ENCODE data around the gene RNF41.
A peak's percentile ranks its signal among the peaks of the same experiment; 100 is the strongest.
"Not testable (repeated sequence)": the region's sequence is repeated elsewhere in the genome, so short reads cannot be mapped to it uniquely, and the experiment has no call there.

The RNF41 gene

DNA sequence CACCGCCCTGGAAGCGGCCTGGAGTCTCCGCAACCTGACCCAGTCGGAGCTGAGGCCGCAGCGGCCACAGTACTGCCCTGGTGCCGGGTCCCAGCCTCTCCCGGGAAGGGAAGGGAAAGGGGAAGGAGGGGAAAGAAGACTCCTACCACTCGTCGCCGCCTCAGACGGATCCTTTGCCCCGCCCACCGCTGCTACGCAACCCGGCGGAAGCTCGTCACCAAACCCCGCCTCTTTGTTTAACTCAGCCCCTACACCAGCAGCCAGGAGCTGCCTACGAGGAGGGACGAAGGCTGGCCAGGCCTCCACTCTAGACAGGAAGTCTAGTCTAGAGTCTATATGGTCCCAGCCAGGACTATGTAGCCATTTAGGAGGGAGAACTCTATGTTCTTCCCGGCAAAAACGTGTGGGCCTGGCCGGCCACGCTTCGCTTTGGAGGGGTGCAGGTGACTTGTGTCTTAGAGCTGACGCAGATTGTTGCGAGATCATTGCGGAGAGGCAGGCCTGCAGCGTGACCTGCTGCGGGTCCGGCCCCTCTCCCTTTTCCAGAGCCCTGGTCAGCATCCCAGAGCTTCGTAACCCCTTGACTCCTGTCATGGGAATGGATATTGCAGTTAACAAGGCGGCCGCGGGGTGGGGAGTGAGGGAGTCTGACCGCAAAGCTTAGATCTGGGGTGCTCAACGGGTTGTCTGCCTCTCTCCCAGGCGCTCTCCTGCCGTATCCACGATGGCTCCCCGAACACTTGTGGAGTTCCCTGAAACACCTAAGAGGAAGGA, at the start of gene RNF41:
Gene RNF41, minus strand, starts transcription at position 166 of the 774 bp plus-strand sequence. CDS start 7,875 bp downstream, outside the sequence.
- TF ChIP-seq, protein P1, sequence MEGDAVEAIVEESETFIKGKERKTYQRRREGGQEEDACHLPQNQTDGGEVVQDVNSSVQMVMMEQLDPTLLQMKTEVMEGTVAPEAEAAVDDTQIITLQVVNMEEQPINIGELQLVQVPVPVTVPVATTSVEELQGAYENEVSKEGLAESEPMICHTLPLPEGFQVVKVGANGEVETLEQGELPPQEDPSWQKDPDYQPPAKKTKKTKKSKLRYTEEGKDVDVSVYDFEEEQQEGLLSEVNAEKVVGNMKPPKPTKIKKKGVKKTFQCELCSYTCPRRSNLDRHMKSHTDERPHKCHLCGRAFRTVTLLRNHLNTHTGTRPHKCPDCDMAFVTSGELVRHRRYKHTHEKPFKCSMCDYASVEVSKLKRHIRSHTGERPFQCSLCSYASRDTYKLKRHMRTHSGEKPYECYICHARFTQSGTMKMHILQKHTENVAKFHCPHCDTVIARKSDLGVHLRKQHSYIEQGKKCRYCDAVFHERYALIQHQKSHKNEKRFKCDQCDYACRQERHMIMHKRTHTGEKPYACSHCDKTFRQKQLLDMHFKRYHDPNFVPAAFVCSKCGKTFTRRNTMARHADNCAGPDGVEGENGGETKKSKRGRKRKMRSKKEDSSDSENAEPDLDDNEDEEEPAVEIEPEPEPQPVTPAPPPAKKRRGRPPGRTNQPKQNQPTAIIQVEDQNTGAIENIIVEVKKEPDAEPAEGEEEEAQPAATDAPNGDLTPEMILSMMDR (IDR thresholded peaks at IDR 0.05; ENCODE audit: low read depth, low read length), result peak; percentile 7
- peak; percentile 89 for TF ChIP-seq POLR2A (IDR thresholded peaks at IDR 0.05; ENCODE audit: extremely low read depth, insufficient read length)
- TF ChIP-seq, protein P2, sequence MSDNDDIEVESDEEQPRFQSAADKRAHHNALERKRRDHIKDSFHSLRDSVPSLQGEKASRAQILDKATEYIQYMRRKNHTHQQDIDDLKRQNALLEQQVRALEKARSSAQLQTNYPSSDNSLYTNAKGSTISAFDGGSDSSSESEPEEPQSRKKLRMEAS (IDR thresholded peaks at IDR 0.05; ENCODE audit: low read depth, low read length), result no peak
- TF ChIP-seq MYC (IDR thresholded peaks at IDR 0.05; ENCODE audit: low read depth, low read length), result peak; percentile 8; the same call in 1 of the 2 replicates
- peak; percentile 98 for DNase-seq (ENCODE audit: low read depth)
- peak within 1 kb of the TSS; percentile 85 for H3K4me3 ChIP-seq (ENCODE audit: low read depth, low read length)

DNA sequence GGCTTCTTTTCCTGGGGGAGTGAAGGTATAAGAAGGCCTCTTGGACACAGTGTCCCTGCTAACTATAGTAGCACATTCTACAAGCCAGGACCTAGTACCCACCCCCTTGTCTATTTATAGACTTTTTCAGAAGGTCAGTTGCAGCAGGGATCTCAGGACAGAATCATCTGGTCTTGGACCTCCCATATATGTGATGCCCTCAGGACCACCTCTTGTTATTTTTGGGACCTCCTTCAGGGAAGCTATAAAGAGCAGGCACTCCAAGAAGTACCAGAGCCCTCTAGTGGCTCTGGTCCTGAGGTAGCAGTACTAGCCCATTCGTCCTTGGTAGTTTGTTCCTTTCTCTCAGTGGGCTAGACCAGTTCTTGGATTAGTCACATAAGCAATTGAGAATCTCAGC, 49.3 kb upstream of the RNF41 start:
- TF ChIP-seq POLR2A (IDR thresholded peaks at IDR 0.05; ENCODE audit: extremely low read depth, insufficient read length), result no peak
- TF ChIP-seq, protein P2 (IDR thresholded peaks at IDR 0.05; ENCODE audit: low read depth, low read length), result no peak
- no peak for TF ChIP-seq MYC (IDR thresholded peaks at IDR 0.05; ENCODE audit: low read depth, low read length)
- TF ChIP-seq, protein P1 (IDR thresholded peaks at IDR 0.05; ENCODE audit: low read depth, low read length), result peak; percentile 69
- DNase-seq (ENCODE audit: low read depth), result peak; percentile 52
- no peak overlapping the region for H3K4me3 ChIP-seq (ENCODE audit: low read depth, low read length)

DNA sequence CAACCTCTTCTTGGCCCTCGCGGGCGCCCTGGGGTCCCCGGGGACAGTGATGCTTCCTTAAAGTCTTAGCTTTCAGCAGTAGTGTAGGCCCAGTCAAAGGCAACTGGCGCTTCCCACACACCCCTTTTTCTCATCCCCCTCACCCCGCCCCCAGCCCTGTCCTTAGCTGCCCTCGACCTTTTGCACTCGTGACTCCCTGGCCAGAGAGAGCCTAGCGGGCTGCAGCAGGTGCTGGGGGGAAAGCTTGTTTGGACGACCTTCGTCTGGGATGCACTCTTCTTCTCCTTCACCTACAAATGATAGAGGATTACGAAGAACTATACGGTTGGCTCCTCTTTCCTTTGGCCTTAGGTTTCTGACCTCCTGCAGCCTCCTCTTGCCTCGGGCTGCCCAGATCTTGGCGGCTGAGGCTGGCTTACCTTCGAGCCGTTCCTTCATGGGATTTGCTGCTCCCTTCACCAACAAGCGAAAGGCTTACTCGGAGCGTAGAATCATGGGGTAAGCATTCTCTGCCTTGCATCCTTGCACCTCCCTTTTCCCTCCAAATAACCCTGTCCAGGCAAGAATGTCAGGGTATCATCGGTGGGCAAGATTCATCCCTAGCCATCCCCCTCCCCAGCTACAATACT, 45.8 kb upstream of the RNF41 start:
- DNase-seq (ENCODE audit: low read depth), result peak; percentile 94
- no peak for TF ChIP-seq POLR2A (IDR thresholded peaks at IDR 0.05; ENCODE audit: extremely low read depth, insufficient read length)
- TF ChIP-seq MYC (IDR thresholded peaks at IDR 0.05; ENCODE audit: low read depth, low read length), result no peak; the same call in 1 of the 2 replicates
- TF ChIP-seq, protein P1 (IDR thresholded peaks at IDR 0.05; ENCODE audit: low read depth, low read length), result no peak
- TF ChIP-seq, protein P2 (IDR thresholded peaks at IDR 0.05; ENCODE audit: low read depth, low read length), result no peak
- H3K4me3 ChIP-seq (ENCODE audit: low read depth, low read length), result peak overlapping the region; percentile 74

DNA sequence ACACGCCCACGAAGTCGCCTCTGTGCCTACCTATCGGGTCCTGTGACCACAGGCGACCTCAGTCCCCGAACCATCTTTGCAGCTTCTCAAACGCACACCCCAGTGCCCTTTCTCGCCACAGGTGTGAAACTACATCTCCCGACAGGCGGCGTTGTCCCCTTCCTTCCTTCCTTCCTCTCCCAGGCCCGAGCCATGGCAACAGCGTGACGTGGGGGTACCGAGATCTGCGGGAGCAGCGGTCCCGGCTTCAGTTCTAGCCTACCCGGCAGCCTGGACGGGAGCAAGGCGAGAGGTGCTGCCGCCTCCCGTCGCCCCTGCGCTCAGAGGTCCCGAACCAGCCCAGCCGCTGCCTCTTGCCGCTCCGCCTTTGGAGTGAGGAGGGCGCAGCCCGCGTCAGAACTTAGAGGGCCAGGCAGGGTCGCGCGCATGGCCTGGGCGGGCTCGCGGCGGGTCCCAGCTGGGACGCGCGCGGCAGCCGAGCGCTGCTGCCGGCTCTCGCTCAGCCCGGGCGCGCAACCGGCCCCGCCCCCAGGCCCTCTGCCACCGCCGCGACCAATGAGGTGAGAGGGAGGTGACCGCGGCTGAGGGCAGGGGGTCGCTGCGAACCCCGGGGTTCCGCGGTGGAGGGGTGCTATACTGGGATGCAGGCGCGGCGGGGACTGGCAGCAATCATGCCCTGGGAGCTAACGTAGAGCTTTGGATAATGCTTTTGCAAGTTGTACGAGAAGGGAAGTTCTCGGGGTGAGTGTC, 45.1 kb upstream of the RNF41 start, which contains the start of gene COQ10A:
Gene COQ10A, plus strand, starts transcription at position 250 of the 750 bp plus-strand sequence. Its CDS starts 177 bp downstream, at position 427.
- TF ChIP-seq MYC (IDR thresholded peaks at IDR 0.05; ENCODE audit: low read depth, low read length) (peak; percentile 39), POLR2A (IDR thresholded peaks at IDR 0.05; ENCODE audit: extremely low read depth, insufficient read length) (no peak)
- TF ChIP-seq, protein P2 (IDR thresholded peaks at IDR 0.05; ENCODE audit: low read depth, low read length), result peak; percentile 5; the same call in 1 of the 2 replicates
- TF ChIP-seq, protein P1 (IDR thresholded peaks at IDR 0.05; ENCODE audit: low read depth, low read length), result peak; percentile 58
- peak; percentile 93 for DNase-seq (ENCODE audit: low read depth)
- H3K4me3 ChIP-seq (ENCODE audit: low read depth, low read length), result peak within 1 kb of the TSS; percentile 76

DNA sequence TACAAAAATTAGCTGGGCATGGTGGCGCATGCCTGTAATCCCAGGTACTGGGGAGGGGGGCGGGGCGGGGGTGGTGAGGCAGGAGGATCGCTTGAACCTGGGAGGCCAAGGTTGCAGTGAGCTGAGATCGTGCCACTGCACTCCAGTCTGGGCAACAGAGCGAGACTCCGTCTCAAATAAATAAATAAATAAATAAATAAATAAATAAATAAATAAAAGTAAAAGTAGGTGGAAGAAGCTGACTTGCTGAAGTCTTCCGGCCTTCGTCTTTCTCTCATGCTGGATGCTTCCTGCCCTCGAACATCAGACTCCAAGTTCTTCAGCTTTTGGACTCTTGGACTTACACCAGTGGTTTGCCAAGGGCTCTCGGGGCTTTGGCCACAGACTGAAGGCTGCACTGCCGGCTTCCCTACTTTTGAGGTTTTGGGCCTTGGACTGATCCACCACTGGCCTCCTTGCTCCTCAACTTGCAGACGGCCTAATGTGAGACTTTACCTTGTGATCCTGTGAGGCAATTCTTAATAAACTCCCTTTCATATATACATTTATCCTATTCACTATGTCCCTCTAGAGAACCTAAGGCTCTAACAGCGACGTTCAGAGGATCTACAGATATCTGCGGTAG, 44.5 kb upstream of the RNF41 start:
- DNase-seq (ENCODE audit: low read depth), result not testable (repeated sequence)
- peak overlapping the region; percentile 76 for H3K4me3 ChIP-seq (ENCODE audit: low read depth, low read length)
